ENCODE measurements around the gene PLEKHN1. TPM values are rescaled to one million over a fixed set of nuclear protein-coding genes. Genes with fewer than 3 reads are reported as not detected.
"Not testable (repeated sequence)": the region's sequence is repeated elsewhere in the genome, so short reads cannot be mapped to it uniquely, and the experiment has no call there.

Gene PLEKHN1
- polyA plus RNA-seq, 1 experiment: 0.88 TPM

- H3K4me3 ChIP-seq (ENCODE audit: low read depth, low read length): no peak overlapping the region
- H3K27me3 ChIP-seq (ENCODE audit: control insufficient read depth, insufficient read depth, low read length): no peaks in the 10 kb centered on the region
- ChIA-PET POLR2A (no interaction called here), CTCF (no interaction called here)
- H3K36me3 ChIP-seq (ENCODE audit: control insufficient read depth, insufficient read depth, low read length): peaks cover 22% of the 10 kb centered on the region
- DNase-seq (ENCODE audit: low read depth): no peak
- TF ChIP-seq CTCF (IDR thresholded peaks at IDR 0.05; ENCODE audit: insufficient read depth, low read depth, low read length): no peak
Measured at GRCh38 chr1:944341-945325, 21.6 kb upstream of the PLEKHN1 start.

DNA sequence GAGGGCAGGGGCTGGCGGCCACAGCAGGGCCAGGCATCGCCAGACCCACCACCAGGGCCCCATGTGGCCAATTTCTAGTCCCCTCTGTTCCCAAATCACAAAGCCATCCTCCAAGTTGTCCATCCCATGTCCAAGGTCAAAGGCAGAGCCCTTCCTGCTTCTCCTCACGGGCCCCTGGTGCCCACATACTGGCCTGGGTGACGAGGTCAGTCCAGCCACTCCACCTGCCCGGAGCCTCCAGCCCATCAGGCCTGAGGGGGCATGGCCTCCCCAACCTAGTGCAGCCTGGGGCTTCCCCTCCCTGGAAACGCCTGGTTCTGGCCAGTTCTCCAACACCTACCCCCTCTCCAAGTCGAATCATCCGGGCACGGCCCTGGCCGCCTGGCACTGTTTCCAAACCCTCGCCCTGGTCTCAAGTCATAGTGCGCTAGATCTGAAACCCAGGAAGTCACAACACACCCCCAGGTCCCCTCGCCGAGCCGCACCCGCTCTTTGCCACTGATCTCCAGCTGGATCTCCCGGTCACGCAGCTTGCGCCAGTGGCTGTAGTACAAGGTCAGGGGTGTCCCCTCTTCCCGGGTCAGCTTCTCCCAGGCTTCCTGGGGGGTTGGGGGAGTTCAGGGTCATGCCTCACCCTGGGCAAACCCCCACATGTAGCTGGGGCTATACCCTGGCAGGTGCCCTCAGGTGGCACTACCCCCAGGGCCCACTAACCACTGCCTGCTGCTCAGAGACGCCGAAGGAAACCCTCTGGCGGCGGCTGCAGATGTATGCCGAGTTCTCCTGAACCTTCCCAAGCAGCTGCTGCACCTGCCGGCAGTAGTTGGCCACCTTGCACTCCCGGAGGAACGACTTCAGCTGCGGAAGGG, 20.4 kb upstream of the PLEKHN1 start:
- ChIA-PET POLR2A (no interaction called here), CTCF (no interaction called here)
- H3K4me3 ChIP-seq (ENCODE audit: low read depth, low read length): no peak overlapping the region
- H3K36me3 ChIP-seq (ENCODE audit: control insufficient read depth, insufficient read depth, low read length): peaks cover 32% of the 10 kb centered on the region
- TF ChIP-seq CTCF (IDR thresholded peaks at IDR 0.05; ENCODE audit: insufficient read depth, low read depth, low read length): no peak
- no peak for DNase-seq (ENCODE audit: low read depth)
- H3K27me3 ChIP-seq (ENCODE audit: control insufficient read depth, insufficient read depth, low read length): no peaks in the 10 kb centered on the region

- H3K4me3 ChIP-seq (ENCODE audit: low read depth, low read length); DNase-seq (ENCODE audit: low read depth); H3K27me3 ChIP-seq (ENCODE audit: control insufficient read depth, insufficient read depth, low read length); POLR2A ChIA-PET: not testable (repeated sequence)
- H3K36me3 ChIP-seq (ENCODE audit: control insufficient read depth, insufficient read depth, low read length): peaks cover 35% of the 10 kb centered on the region
- CTCF ChIA-PET: interaction anchor here (0.6 kb wide), 1 partner anchor 152 kb away, joined by 3 read pairs; no protein-coding TSS in a partner anchor
Measured at GRCh38 chr1:946811-947210, 19.5 kb upstream of the PLEKHN1 start.

GRCh38 chr1:947958-948357, 18.3 kb upstream of the PLEKHN1 start:
- Histone ChIP-seq H3K4me3 (ENCODE audit: low read depth, low read length) (no peak overlapping the region), H3K27me3 (ENCODE audit: control insufficient read depth, insufficient read depth, low read length) (no peaks in the 10 kb centered on the region), H3K36me3 (ENCODE audit: control insufficient read depth, insufficient read depth, low read length) (peaks cover 43% of the 10 kb centered on the region)
- no peak for TF ChIP-seq CTCF (IDR thresholded peaks at IDR 0.05; ENCODE audit: insufficient read depth, low read depth, low read length)
- ChIA-PET CTCF (interaction anchor here (0.6 kb wide), 1 partner anchor 78 kb away, joined by 3 read pairs; no protein-coding TSS in a partner anchor), POLR2A (no interaction called here)
- no peak for DNase-seq (ENCODE audit: low read depth)

DNA sequence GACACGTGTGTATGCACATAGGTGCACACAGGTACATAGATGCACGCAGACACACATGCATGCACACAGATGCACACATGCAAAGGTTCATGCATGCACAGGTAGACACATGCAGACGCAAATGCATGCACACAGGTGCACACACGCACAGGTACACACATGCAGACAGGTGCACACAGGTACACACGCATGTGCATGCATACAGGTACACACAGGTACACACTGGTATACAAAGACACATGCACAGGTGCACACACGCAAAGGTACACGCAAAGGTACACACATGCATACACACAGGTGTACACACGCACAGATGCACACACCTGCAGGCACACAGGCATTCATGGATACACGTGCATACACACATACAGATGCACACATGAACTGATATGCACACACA, 16.0 kb upstream of the PLEKHN1 start:
- no peak for TF ChIP-seq CTCF (IDR thresholded peaks at IDR 0.05; ENCODE audit: insufficient read depth, low read depth, low read length)
- no peak for DNase-seq (ENCODE audit: low read depth)
- ChIA-PET CTCF (interaction anchor here (0.9 to 1.6 kb wide), 4 partner anchors 8 to 52 kb away, joined by 3 to 6 read pairs (median 6); no protein-coding TSS in a partner anchor), POLR2A (no interaction called here)
- Histone ChIP-seq H3K4me3 (ENCODE audit: low read depth, low read length) (no peak overlapping the region), H3K36me3 (ENCODE audit: control insufficient read depth, insufficient read depth, low read length) (peaks cover 58% of the 10 kb centered on the region), H3K27me3 (ENCODE audit: control insufficient read depth, insufficient read depth, low read length) (no peaks in the 10 kb centered on the region)
